Gastrocnemius medialis (tissue), 4 donors: Measurements from ENCODE around the gene NOP56. TPM values are rescaled to one million over a fixed set of nuclear protein-coding genes. Genes with fewer than 3 reads are reported as not detected.
A peak's percentile ranks its signal among the peaks of the same experiment; 100 is the strongest.

Experiments used
- ATAC-seq, 2 donors: fragments of 150-250 bp; one replicate each; pipeline ENCODE4 v1.9.1; 2016
- DNase-seq, 2 donors: peaks; one replicate each; pipeline ENCODE4 v3.0.0-alpha.2; 2019
- H3K27ac ChIP-seq, 4 donors: fragments of 200-600 bp; sonication (generic); 1 replicate in 1 of 4; 2 replicates in 3 of 4; pipeline ENCODE4 v1.5.1; 2016 to 2018; ENCODE audit warnings: mild to moderate bottlenecking in 2 of 4, moderate library complexity in 1 of 4
- H3K27me3 ChIP-seq, 3 donors: fragments of 200-600 bp; sonication (generic) in 2 of 3; 1 replicate in 1 of 3; 2 replicates in 2 of 3; pipeline versions ENCODE4 v1.5.1 to v1.6.0; 2016 to 2019; ENCODE audit warnings: mild to moderate bottlenecking in 1 of 3, moderate library complexity in 1 of 3
- H3K36me3 ChIP-seq, 2 donors: fragments of 200-600 bp; sonication (generic) in 1 of 2; one replicate each; pipeline ENCODE4 v1.5.1; 2017 to 2018
- H3K4me1 ChIP-seq, 2 donors: fragments of 200-600 bp; sonication (generic) in 1 of 2; one replicate each; pipeline ENCODE4 v1.5.1; 2016 to 2017; ENCODE audit warnings: mild to moderate bottlenecking in 2 of 2
- H3K4me3 ChIP-seq, 4 donors: fragments of 200-600 bp; sonication (generic) in 3 of 4; 1 replicate in 1 of 4; 2 replicates in 3 of 4; pipeline ENCODE4 v1.5.1; 2016 to 2019; ENCODE audit warnings: mild to moderate bottlenecking in 2 of 4
- H3K9me3 ChIP-seq, 3 donors: fragments of 200-600 bp; sonication (generic) in 2 of 3; 1 replicate in 1 of 3; 2 replicates in 2 of 3; pipeline ENCODE4 v1.5.1; 2016 to 2019
- CTCF ChIP-seq, 5 experiments: fragments of 450-650 bp in 3 of 5; fragments of 200-600 bp in 2 of 5; sonication (generic) in 2 of 5; IDR thresholded peaks in 4 of 5; conservative IDR thresholded peaks in 1 of 5; 1 replicate in 4 of 5; 2 replicates in 1 of 5; pipeline ENCODE4 v1.5.1; 2016 to 2019; ENCODE audit warnings: antibody characterized with exemption in 5 of 5, mild to moderate bottlenecking in 3 of 5, moderate library complexity in 3 of 5
- POLR2A ChIP-seq, 2 donors: fragments of 450-650 bp; IDR thresholded peaks; one replicate each; pipeline ENCODE4 v1.6.1; 2017; ENCODE audit warnings: antibody characterized with exemption in 2 of 2, mild to moderate bottlenecking in 2 of 2, moderate library complexity in 2 of 2
- in situ Hi-C, 4 donors: fragments of 200-750 bp; cut with MboI; loops; one replicate each; pipeline versions ENCODE4 v1.15.0 to v1.8.0; 2017; ENCODE audit warnings: low sequenced_read_pairs in 4 of 4
- intact Hi-C: fragments of 100-400 bp; cut with DNase I; formaldehyde crosslinking; loops from one replicate; pipeline ENCODE4 v1.15.1; 2023; ENCODE audit warnings: low total_unique reads
- total RNA-seq, 4 donors: library from RNA; depleted of rRNA; stranded (reverse); fragments of >200 nt; gene quantifications; one replicate each; pipeline versions ENCODE4 v1.1.0 to v1.2.3, GENCODE V29; 2016

Gene NOP56
- total RNA-seq, 4 donors from 2014 or later: 40.7 to 71.0 (median 54.9) TPM

- Histone ChIP-seq H3K4me3 (peak overlapping the region; percentile 41 to 62 (median 51)), H3K27ac (peak overlapping the region in 3 of 4 donors; percentile 40 to 69 (median 66)), H3K36me3 (no peaks in the 10 kb centered on the region), H3K9me3 (no peaks in the 10 kb centered on the region), H3K27me3 (peaks cover 23 to 48% (median 33%) of the 10 kb centered on the region in 3 donors), H3K4me1 (no peaks in the 10 kb centered on the region)
- intact Hi-C loops: no loop called here
- ATAC-seq: no peak
- TF ChIP-seq CTCF (IDR thresholded peaks at IDR 0.05 in 4 of 5, conservative IDR thresholded peaks at IDR 0.05 in 1 of 5) (no peak), POLR2A (IDR thresholded peaks at IDR 0.05) (no peak)
- in situ Hi-C loops: no loop called here
- no peak for DNase-seq
Observed at GRCh38 chr20:2691663-2692035, 39.2 kb downstream of the NOP56 start.

GRCh38 chr20:2692036-2692885 is 39.8 kb downstream of the NOP56 start, which contains the start of gene EBF4:
Gene EBF4, plus strand, starts transcription at chr20:2692780. Its CDS starts 866 bp downstream, at chr20:2693646.
- intact Hi-C loops: no loop called here
- H3K36me3 ChIP-seq: no peaks in the 10 kb centered on the region
- H3K27me3 ChIP-seq: peaks cover 21 to 48% (median 36%) of the 10 kb centered on the region in 3 donors
- no peak for TF ChIP-seq CTCF (IDR thresholded peaks at IDR 0.05 in 4 of 5, conservative IDR thresholded peaks at IDR 0.05 in 1 of 5)
- peak; percentile 33 to 56 for TF ChIP-seq POLR2A (IDR thresholded peaks at IDR 0.05)
- peak within 1 kb of the TSS; percentile 41 to 62 (median 51) for H3K4me3 ChIP-seq
- DNase-seq (no peak), ATAC-seq (peak; percentile 39 to 56)
- H3K4me1 ChIP-seq: no peaks in the 10 kb centered on the region
- no peaks in the 10 kb centered on the region for H3K9me3 ChIP-seq
- peak within 1 kb of the TSS; percentile 24 to 69 (median 53) for H3K27ac ChIP-seq
- in situ Hi-C loops: no loop called here

GRCh38 chr20:2692886-2693285 is 40.5 kb downstream of the NOP56 start:
- DNase-seq (no peak), ATAC-seq (peak in 1 of 2 donors; percentile 6)
- no peak overlapping the region for H3K27ac ChIP-seq
- no peak for TF ChIP-seq POLR2A (IDR thresholded peaks at IDR 0.05)
- intact Hi-C loops (no loop called here), in situ Hi-C loops (no loop called here)
- H3K9me3 ChIP-seq: no peaks in the 10 kb centered on the region
- H3K27me3 ChIP-seq: peaks cover 21 to 44% (median 30%) of the 10 kb centered on the region in 3 donors
- H3K4me3 ChIP-seq: peak overlapping the region in 1 of 4 donors; percentile 47
- H3K36me3 ChIP-seq: no peaks in the 10 kb centered on the region
- no peaks in the 10 kb centered on the region for H3K4me1 ChIP-seq

GRCh38 chr20:2693286-2694007 is 41.0 kb downstream of the NOP56 start:
- Histone ChIP-seq H3K27me3 (peaks cover 21 to 39% (median 29%) of the 10 kb centered on the region in 3 donors), H3K27ac (peak overlapping the region in 1 of 4 donors; percentile 33), H3K36me3 (no peaks in the 10 kb centered on the region), H3K9me3 (no peaks in the 10 kb centered on the region), H3K4me3 (peak overlapping the region; percentile 37 to 48 (median 46)), H3K4me1 (no peaks in the 10 kb centered on the region)
- ATAC-seq (no peak), DNase-seq (no peak)
- TF ChIP-seq POLR2A (IDR thresholded peaks at IDR 0.05) (no peak), CTCF (IDR thresholded peaks at IDR 0.05 in 4 of 5, conservative IDR thresholded peaks at IDR 0.05 in 1 of 5) (no peak)
- in situ Hi-C loops: no loop called here
- intact Hi-C loops: no loop called here

GRCh38 chr20:2694008-2694471 is 41.6 kb downstream of the NOP56 start:
- Histone ChIP-seq H3K4me3 (peak overlapping the region; percentile 37 to 48 (median 46)), H3K4me1 (no peaks in the 10 kb centered on the region), H3K27ac (no peak overlapping the region), H3K27me3 (peaks cover 21 to 35% (median 29%) of the 10 kb centered on the region in 3 donors), H3K9me3 (no peaks in the 10 kb centered on the region), H3K36me3 (no peaks in the 10 kb centered on the region)
- DNase-seq (no peak), ATAC-seq (no peak)
- in situ Hi-C loops: no loop called here
- intact Hi-C loops: no loop called here
- TF ChIP-seq POLR2A (IDR thresholded peaks at IDR 0.05): no peak
- no peak for TF ChIP-seq CTCF (IDR thresholded peaks at IDR 0.05 in 4 of 5, conservative IDR thresholded peaks at IDR 0.05 in 1 of 5)
